ENCODE measurements around the gene ORM2.

The ORM2 gene

GRCh38 chr9:114348906-114349482 is 19.3 kb downstream of the ORM2 start:
- DNase-seq (ENCODE audit: extremely low read depth, low read depth) = peak; percentile 85
- no peak for TF ChIP-seq CTCF (IDR thresholded peaks at IDR 0.05; ENCODE audit: low read depth, low read length, missing control alignments)
- H3K4me3 ChIP-seq (replicated peaks; ENCODE audit: low read depth, low read length) = no peak overlapping the region

- TF ChIP-seq CTCF (IDR thresholded peaks at IDR 0.05; ENCODE audit: low read depth, low read length, missing control alignments) = no peak
- DNase-seq (ENCODE audit: extremely low read depth, low read depth) = no peak
- no peak overlapping the region for H3K4me3 ChIP-seq (replicated peaks; ENCODE audit: low read depth, low read length)
Measured at GRCh38 chr9:114349713-114350480, 20.2 kb downstream of the ORM2 start.

GRCh38 chr9:114350636-114351401 is 21.1 kb downstream of the ORM2 start:
- no peak for TF ChIP-seq CTCF (IDR thresholded peaks at IDR 0.05; ENCODE audit: low read depth, low read length, missing control alignments)
- no peak overlapping the region for H3K4me3 ChIP-seq (replicated peaks; ENCODE audit: low read depth, low read length)
- DNase-seq (ENCODE audit: extremely low read depth, low read depth) = no peak

- TF ChIP-seq CTCF (IDR thresholded peaks at IDR 0.05; ENCODE audit: low read depth, low read length, missing control alignments) = no peak
- DNase-seq (ENCODE audit: extremely low read depth, low read depth) = no peak
- H3K4me3 ChIP-seq (replicated peaks; ENCODE audit: low read depth, low read length) = no peak overlapping the region
Measured at GRCh38 chr9:114351932-114352331, 22.3 kb downstream of the ORM2 start.

- H3K4me3 ChIP-seq (replicated peaks; ENCODE audit: low read depth, low read length) = no peak overlapping the region
- no peak for DNase-seq (ENCODE audit: extremely low read depth, low read depth)
- no peak for TF ChIP-seq CTCF (IDR thresholded peaks at IDR 0.05; ENCODE audit: low read depth, low read length, missing control alignments)
Measured at GRCh38 chr9:114355821-114356220, 26.2 kb downstream of the ORM2 start.

GRCh38 chr9:114356792-114357191 is 27.1 kb downstream of the ORM2 start:
- DNase-seq (ENCODE audit: extremely low read depth, low read depth) = no peak
- TF ChIP-seq CTCF (IDR thresholded peaks at IDR 0.05; ENCODE audit: low read depth, low read length, missing control alignments) = no peak

More at GRCh38 chr9:114356792-114357191, 27.1 kb downstream of the ORM2 start:
- H3K4me3 ChIP-seq (replicated peaks; ENCODE audit: low read depth, low read length) = no peak overlapping the region

Data from HFF-Myc (cell line).